SK-N-SH (cell line): Measurements from ENCODE around the gene LEMD1. TPM values are rescaled to one million over a fixed set of nuclear protein-coding genes. Genes with fewer than 3 reads are reported as not detected.

Experiments used
- CTCF ChIA-PET: fragments of 300-600, 350-600 bp; formaldehyde crosslinking; extraction: SDS; loops from one replicate; lab custom pipeline; 2021; lab: Yijun Ruan, JAX
- POLR2A ChIA-PET: fragments of 350-600 bp; sonication (Branson Sonifier 250); formaldehyde crosslinking; extraction: SDS; loops from one replicate; lab custom pipeline; 2020; ENCODE audit warnings: antibody characterized with exemption, inconsistent platforms; lab: Yijun Ruan, JAX
- DNase-seq: peaks from one replicate; pipeline ENCODE4 v3.0.0; 2012
- H2AFZ ChIP-seq: fragments of 200-600 bp; sonication (generic); 2 replicates; pipeline ENCODE4 v1.8.1; 2016; ENCODE audit warnings: antibody characterized with exemption, mild to moderate bottlenecking, low read depth
- H3F3A ChIP-seq: fragments of 200-600 bp; sonication (generic); replicated peaks from 2 replicates; pipeline ENCODE3; 2016; ENCODE audit warnings: antibody characterized with exemption, mild to moderate bottlenecking; ENCODE audit not compliant: insufficient read depth
- H3K27ac ChIP-seq, 2 experiments: fragments of 200-500 bp in 1 of 2; fragments of 200-600 bp in 1 of 2; sonication (Bioruptor generic) in 1 of 2; sonication (generic), shearing (Covaris generic) in 1 of 2; 2 replicates each; pipeline versions ENCODE4 v1.5.1 to v1.6.1; 2014 to 2016; ENCODE audit warnings: low read depth in 2 of 2, inconsistent platforms in 1 of 2, low read length in 1 of 2, mild to moderate bottlenecking in 1 of 2, mixed read lengths in 1 of 2
- H3K27me3 ChIP-seq: fragments of 200-600 bp; sonication (generic), shearing (Covaris generic); 2 replicates; pipeline ENCODE4 v1.6.1; 2016; ENCODE audit warnings: mixed run types; ENCODE audit not compliant: insufficient read depth
- H3K36me3 ChIP-seq, 2 experiments: fragments of 200-500 bp in 1 of 2; fragments of 200-600 bp in 1 of 2; sonication (Bioruptor generic) in 1 of 2; sonication (generic) in 1 of 2; replicated peaks in 1 of 2; 2 replicates each; pipeline versions ENCODE3 to v1.5.1; 2014 to 2016; ENCODE audit warnings: low read length in 1 of 2, mild to moderate bottlenecking in 1 of 2; ENCODE audit not compliant: insufficient read depth in 2 of 2, control insufficient read depth in 1 of 2
- H3K4me1 ChIP-seq, 2 experiments: fragments of 200-500 bp in 1 of 2; fragments of 200-600 bp in 1 of 2; sonication (Bioruptor generic) in 1 of 2; sonication (generic), shearing (Covaris generic) in 1 of 2; 2 replicates each; pipeline versions ENCODE4 v1.5.1 to v1.6.1; 2014 to 2016; ENCODE audit warnings: low read depth in 1 of 2, low read length in 1 of 2, mixed run types in 1 of 2; ENCODE audit not compliant: insufficient read depth in 2 of 2, control insufficient read depth in 1 of 2
- H3K4me2 ChIP-seq: fragments of 200-600 bp; sonication (generic), shearing (Covaris generic); 2 replicates; pipeline ENCODE4 v1.6.1; 2017; ENCODE audit warnings: mixed run types
- H3K4me3 ChIP-seq, 2 experiments: fragments of 200-500 bp in 1 of 2; fragments of 200-600 bp in 1 of 2; sonication (Bioruptor generic) in 1 of 2; sonication (generic), shearing (Covaris generic) in 1 of 2; 2 replicates each; pipeline versions ENCODE4 v1.5.1 to v1.8.1; 2014 to 2016; ENCODE audit warnings: low read depth in 2 of 2, inconsistent platforms in 1 of 2, low read length in 1 of 2, mild to moderate bottlenecking in 1 of 2, mixed read lengths in 1 of 2, moderate library complexity in 1 of 2
- H3K79me2 ChIP-seq: fragments of 200-600 bp; sonication (generic); 2 replicates; pipeline ENCODE4 v1.8.1; 2017; ENCODE audit warnings: mild to moderate bottlenecking; ENCODE audit not compliant: insufficient read depth
- H3K9ac ChIP-seq: fragments of 200-600 bp; sonication (generic); 2 replicates; pipeline ENCODE4 v1.6.1; 2017; ENCODE audit warnings: mixed run types
- H3K9me2 ChIP-seq: fragments of 200-600 bp; sonication (generic); 2 replicates; pipeline ENCODE4 v1.6.1; 2017; ENCODE audit warnings: mixed run types
- H3K9me3 ChIP-seq: fragments of 200-600 bp; sonication (generic); 2 replicates; pipeline ENCODE4 v1.6.1; 2017; ENCODE audit warnings: mixed run types, mild to moderate bottlenecking, moderate library complexity
- H4K20me1 ChIP-seq: fragments of 200-600 bp; sonication (generic); 2 replicates; pipeline ENCODE4 v1.6.1; 2017; ENCODE audit warnings: mild to moderate bottlenecking, mixed run types; ENCODE audit not compliant: insufficient read depth
- CHD2 ChIP-seq: fragments of 150-350 bp; IDR thresholded peaks from 2 replicates; pipeline ENCODE4 v1.6.1; 2018; ENCODE audit warnings: low read length; ENCODE audit not compliant: partially characterized antibody
- EP300 ChIP-seq, 2 experiments: IDR thresholded peaks; 2 replicates each; pipeline versions ENCODE4 v1.4.0 to v1.6.1; 2012; ENCODE audit warnings: borderline replicate concordance in 1 of 2, low read depth in 1 of 2, low read length in 1 of 2
- EZH2phosphoT487 ChIP-seq: fragments of 200-600 bp; sonication (generic); IDR thresholded peaks from 2 replicates; pipeline ENCODE4 v1.6.1; 2017; ENCODE audit warnings: low read depth, mixed run types, mild to moderate bottlenecking, antibody characterized with exemption, moderate library complexity, borderline replicate concordance
- FOSL2 ChIP-seq: IDR thresholded peaks from 2 replicates; pipeline ENCODE4 v1.4.0; 2012; ENCODE audit warnings: low read depth, mild to moderate bottlenecking, moderate library complexity, borderline replicate concordance
- GATA2 ChIP-seq: sonication (generic); formaldehyde crosslinking; IDR thresholded peaks from 2 replicates; pipeline ENCODE4 v1.5.0; 2020; ENCODE audit warnings: mild to moderate bottlenecking, missing genetic modification reagents
- JUND ChIP-seq: IDR thresholded peaks from 2 replicates; pipeline ENCODE4 v1.4.0; 2012
- MXI1 ChIP-seq: IDR thresholded peaks from 2 replicates; pipeline ENCODE4 v1.6.1; 2012; ENCODE audit warnings: mild to moderate bottlenecking, low read depth, low read length, improper control_type of control experiment
- NFIC ChIP-seq: IDR thresholded peaks from 2 replicates; pipeline ENCODE4 v1.4.0; 2012; ENCODE audit warnings: borderline replicate concordance
- POLR2AphosphoS5 ChIP-seq: IDR thresholded peaks from 2 replicates; pipeline ENCODE4 v1.6.1; 2012; ENCODE audit warnings: low read depth, low read length
- RAD21 ChIP-seq: IDR thresholded peaks from 2 replicates; pipeline ENCODE4 v1.6.1; 2012; ENCODE audit warnings: mild to moderate bottlenecking, low read length
- RXRA ChIP-seq: IDR thresholded peaks from 2 replicates; pipeline ENCODE4 v1.4.0; 2012; ENCODE audit warnings: low read depth, mild to moderate bottlenecking, borderline replicate concordance
- SIN3A ChIP-seq: IDR thresholded peaks from 2 replicates; pipeline ENCODE4 v1.6.1; 2012; ENCODE audit warnings: low read depth, mild to moderate bottlenecking, low read length, moderate library complexity, borderline replicate concordance
- SMC3 ChIP-seq: IDR thresholded peaks from 2 replicates; pipeline ENCODE4 v1.6.1; 2012; ENCODE audit warnings: low read depth, low read length, improper control_type of control experiment
- TEAD4 ChIP-seq: IDR thresholded peaks from 2 replicates; pipeline ENCODE4 v1.4.0; 2012; ENCODE audit warnings: mild to moderate bottlenecking, borderline replicate concordance; ENCODE audit not compliant: insufficient read depth
- YY1 ChIP-seq: IDR thresholded peaks from 2 replicates; pipeline ENCODE4 v1.4.0; 2012; ENCODE audit warnings: low read depth, mild to moderate bottlenecking
- whole genome bisulfite sequencing: methylation state at CpG from one replicate; pipeline ENCODE4 v1.1.6; 2017; ENCODE audit warnings: low lambda C conversion rate; 5-methylcytosine and 5-hydroxymethylcytosine counted together
- polyA plus RNA-seq, 3 experiments: library from polyadenylated mRNA; depleted of rRNA; stranded (reverse); fragments of >200 nt; gene quantifications; 2 replicates each; pipeline ENCODE4 v1.2.3, GENCODE V29; 2012
- TF ChIP-seq, protein P1 (sequence below): IDR thresholded peaks from 2 replicates; pipeline ENCODE4 v1.4.0; 2012; ENCODE audit warnings: low read depth, borderline replicate concordance
- TF ChIP-seq, protein P2 (sequence below): IDR thresholded peaks from 2 replicates; pipeline ENCODE4 v1.4.0; 2012; ENCODE audit warnings: low read depth, borderline replicate concordance
- TF ChIP-seq, protein P3 (sequence below): IDR thresholded peaks from 2 replicates; pipeline ENCODE4 v1.4.0; 2012; ENCODE audit warnings: low read depth
- TF ChIP-seq, protein P4 (sequence below): fragments of 200-600 bp; sonication (generic); IDR thresholded peaks from 2 replicates; pipeline ENCODE4 v1.6.1; 2017; ENCODE audit warnings: antibody characterized with exemption, mild to moderate bottlenecking, moderate library complexity

The LEMD1 gene
- polyA plus RNA-seq, 1 of the 3 experiments (the other 2 are of a cell fraction) = not detected

DNA sequence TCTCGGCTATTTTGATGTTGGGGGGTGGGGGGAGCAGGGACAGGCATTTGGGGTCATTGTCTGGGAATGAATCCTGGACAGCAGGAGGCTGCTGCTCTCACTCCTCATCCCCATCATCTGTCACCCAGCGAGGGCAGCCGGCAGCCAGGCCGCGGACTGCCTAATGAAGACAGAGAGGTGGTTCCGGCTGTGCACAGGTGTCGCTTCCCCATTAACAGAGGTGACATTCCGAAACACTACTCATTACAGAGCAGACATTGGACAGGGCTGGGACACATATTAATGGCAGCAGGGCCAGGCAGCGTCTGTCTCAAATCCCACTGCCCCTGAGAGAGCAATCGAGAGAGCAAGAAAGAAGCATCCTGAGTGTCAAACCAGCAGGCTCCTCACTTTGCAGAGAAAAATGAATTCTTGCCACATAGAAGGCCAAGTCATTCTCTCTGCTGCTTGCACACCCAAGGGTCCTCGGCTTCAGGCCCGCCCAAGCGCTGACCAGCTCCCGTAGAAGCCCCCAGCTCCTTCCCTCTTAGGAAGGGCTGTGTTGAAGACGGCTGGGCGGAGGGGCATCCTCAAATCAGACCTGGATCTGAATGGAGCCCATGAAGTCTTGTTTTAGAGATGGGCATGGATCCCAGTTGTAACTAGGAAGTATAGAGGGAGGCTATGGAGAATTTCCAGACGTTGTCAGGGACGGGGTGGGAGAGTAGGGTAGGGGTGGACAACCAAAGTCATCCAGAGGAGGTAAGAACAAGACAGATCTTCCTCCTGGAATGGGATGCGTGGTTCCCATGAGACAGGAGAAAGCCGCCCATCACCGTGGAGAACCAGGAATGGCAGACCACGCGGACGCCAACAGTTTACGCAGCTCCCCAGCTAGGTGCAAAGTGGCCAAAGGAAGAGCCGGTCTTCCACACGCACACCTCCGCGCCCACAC, 8.2 kb upstream of the LEMD1 start:
- Histone ChIP-seq H3K27me3 (peaks cover 51% of the 10 kb centered on the region), H3K9me2 (no peaks in the 10 kb centered on the region), H3K9me3 (no peaks in the 10 kb centered on the region), H4K20me1 (no peaks in the 10 kb centered on the region), H3K4me2 (no peak overlapping the region), H3K79me2 (no peaks in the 10 kb centered on the region), H3K36me3 (no peaks in the 10 kb centered on the region), H3K9ac (no peak overlapping the region), H2AFZ (no peak overlapping the region), H3K27ac (no peak overlapping the region), H3F3A (no peaks in the 10 kb centered on the region), H3K4me3 (no peak overlapping the region), H3K4me1 (no peaks in the 10 kb centered on the region)
- no peak for DNase-seq
- WGBS = 79% methylated on average over 26 of the region's 29 CpGs
- POLR2A ChIA-PET = interaction anchor here (0.7 kb wide), 1 partner anchor 100 kb away, joined by 3 read pairs; no protein-coding TSS in a partner anchor
- CTCF ChIA-PET = interaction anchor here (1.1 kb wide), 1 partner anchor 55 kb away, joined by 3 read pairs; no protein-coding TSS in a partner anchor
- no peak for TF ChIP-seq MXI1
- no peak for TF ChIP-seq JUND
- no peak for TF ChIP-seq RXRA
- no peak for TF ChIP-seq SMC3

DNA sequence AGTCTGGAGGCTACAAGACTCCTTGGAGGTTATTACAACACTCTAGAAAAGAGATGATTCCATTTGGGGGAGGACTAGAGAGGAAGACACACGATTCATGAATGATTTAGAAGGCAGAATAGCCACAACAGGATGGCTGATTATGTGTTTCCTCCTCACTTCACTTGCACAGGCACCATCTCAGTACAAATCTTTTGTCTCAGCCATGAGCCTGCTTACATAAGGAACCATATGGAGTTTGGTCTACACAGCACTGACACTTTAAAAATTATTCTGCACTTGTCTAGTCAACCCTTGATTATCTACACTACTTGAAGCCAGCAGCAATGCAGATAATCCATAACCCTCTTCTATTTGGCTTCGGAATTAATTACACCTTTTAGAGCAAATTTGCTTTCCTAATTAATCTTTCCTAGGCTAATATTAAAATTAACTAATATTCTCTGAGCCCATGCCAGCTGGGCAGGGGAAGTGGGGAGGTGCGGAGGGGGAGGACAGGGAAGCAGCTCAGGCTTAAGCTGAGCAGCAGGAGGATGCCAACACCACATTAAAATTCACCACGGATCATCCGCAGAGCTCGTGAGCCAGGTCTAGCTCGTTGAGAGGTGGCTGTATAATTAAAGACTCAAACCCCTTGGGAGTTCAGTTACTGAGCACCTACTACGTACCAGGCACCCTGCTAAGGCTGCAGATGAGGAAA, 3.2 kb upstream of the LEMD1 start:
- Histone ChIP-seq H3K4me2 (no peak overlapping the region), H3F3A (no peaks in the 10 kb centered on the region), H2AFZ (no peak overlapping the region), H3K4me1 (peaks cover 0 to 11% of the 10 kb centered on the region in 2 experiments; a peak in 2 of 4 replicates), H3K4me3 (no peak overlapping the region), H4K20me1 (no peaks in the 10 kb centered on the region), H3K79me2 (no peaks in the 10 kb centered on the region), H3K36me3 (no peaks in the 10 kb centered on the region), H3K27ac (no peak overlapping the region), H3K9ac (no peak overlapping the region), H3K27me3 (peaks cover 46% of the 10 kb centered on the region), H3K9me2 (no peaks in the 10 kb centered on the region), H3K9me3 (no peaks in the 10 kb centered on the region)
- ChIA-PET POLR2A (no interaction called here), CTCF (interaction anchor here (0.6 to 6.1 kb wide), 13 partner anchors 9 to 233 kb away, joined by 3 to 49 read pairs (median 4); no protein-coding TSS in a partner anchor)
- WGBS = 41% methylated on average over 7 of the region's 8 CpGs
- no peak for DNase-seq
- TF ChIP-seq, protein P1, sequence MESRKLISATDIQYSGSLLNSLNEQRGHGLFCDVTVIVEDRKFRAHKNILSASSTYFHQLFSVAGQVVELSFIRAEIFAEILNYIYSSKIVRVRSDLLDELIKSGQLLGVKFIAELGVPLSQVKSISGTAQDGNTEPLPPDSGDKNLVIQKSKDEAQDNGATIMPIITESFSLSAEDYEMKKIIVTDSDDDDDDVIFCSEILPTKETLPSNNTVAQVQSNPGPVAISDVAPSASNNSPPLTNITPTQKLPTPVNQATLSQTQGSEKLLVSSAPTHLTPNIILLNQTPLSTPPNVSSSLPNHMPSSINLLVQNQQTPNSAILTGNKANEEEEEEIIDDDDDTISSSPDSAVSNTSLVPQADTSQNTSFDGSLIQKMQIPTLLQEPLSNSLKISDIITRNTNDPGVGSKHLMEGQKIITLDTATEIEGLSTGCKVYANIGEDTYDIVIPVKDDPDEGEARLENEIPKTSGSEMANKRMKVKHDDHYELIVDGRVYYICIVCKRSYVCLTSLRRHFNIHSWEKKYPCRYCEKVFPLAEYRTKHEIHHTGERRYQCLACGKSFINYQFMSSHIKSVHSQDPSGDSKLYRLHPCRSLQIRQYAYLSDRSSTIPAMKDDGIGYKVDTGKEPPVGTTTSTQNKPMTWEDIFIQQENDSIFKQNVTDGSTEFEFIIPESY = no peak
- no peak for TF ChIP-seq CHD2
- TF ChIP-seq EP300 (IDR thresholded peaks at IDR 0.05; ENCODE audit: borderline replicate concordance in 1 of 2, low read depth in 1 of 2, low read length in 1 of 2) = no peak
- TF ChIP-seq, protein P2, sequence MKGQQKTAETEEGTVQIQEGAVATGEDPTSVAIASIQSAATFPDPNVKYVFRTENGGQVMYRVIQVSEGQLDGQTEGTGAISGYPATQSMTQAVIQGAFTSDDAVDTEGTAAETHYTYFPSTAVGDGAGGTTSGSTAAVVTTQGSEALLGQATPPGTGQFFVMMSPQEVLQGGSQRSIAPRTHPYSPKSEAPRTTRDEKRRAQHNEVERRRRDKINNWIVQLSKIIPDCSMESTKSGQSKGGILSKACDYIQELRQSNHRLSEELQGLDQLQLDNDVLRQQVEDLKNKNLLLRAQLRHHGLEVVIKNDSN = no peak
- TF ChIP-seq GATA2 (CRISPR knock-in tag) = no peak
- TF ChIP-seq EZH2phosphoT487 = no peak
- TF ChIP-seq RAD21 = no peak
- no peak for TF ChIP-seq POLR2AphosphoS5
- no peak for TF ChIP-seq TEAD4
- no peak for TF ChIP-seq SIN3A
- TF ChIP-seq YY1 = no peak
- no peak for TF ChIP-seq NFIC
- TF ChIP-seq RXRA = no peak
- TF ChIP-seq, protein P3, sequence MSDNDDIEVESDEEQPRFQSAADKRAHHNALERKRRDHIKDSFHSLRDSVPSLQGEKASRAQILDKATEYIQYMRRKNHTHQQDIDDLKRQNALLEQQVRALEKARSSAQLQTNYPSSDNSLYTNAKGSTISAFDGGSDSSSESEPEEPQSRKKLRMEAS = no peak
- TF ChIP-seq, protein P4, sequence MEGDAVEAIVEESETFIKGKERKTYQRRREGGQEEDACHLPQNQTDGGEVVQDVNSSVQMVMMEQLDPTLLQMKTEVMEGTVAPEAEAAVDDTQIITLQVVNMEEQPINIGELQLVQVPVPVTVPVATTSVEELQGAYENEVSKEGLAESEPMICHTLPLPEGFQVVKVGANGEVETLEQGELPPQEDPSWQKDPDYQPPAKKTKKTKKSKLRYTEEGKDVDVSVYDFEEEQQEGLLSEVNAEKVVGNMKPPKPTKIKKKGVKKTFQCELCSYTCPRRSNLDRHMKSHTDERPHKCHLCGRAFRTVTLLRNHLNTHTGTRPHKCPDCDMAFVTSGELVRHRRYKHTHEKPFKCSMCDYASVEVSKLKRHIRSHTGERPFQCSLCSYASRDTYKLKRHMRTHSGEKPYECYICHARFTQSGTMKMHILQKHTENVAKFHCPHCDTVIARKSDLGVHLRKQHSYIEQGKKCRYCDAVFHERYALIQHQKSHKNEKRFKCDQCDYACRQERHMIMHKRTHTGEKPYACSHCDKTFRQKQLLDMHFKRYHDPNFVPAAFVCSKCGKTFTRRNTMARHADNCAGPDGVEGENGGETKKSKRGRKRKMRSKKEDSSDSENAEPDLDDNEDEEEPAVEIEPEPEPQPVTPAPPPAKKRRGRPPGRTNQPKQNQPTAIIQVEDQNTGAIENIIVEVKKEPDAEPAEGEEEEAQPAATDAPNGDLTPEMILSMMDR = no peak
- no peak for TF ChIP-seq MXI1
- no peak for TF ChIP-seq FOSL2
